Measurements from ENCODE around the gene IL20RB.

IL20RB gene

GRCh38 chr3:136925425-136926190 is 32.2 kb upstream of the IL20RB start:
- TF ChIP-seq PAX5 (IDR thresholded peaks at IDR 0.05; ENCODE audit: insufficient read depth, low read length, severe bottlenecking): no peak
- TF ChIP-seq POLR2AphosphoS5 (IDR thresholded peaks at IDR 0.05; ENCODE audit: low read depth, low read length): no peak
- TF ChIP-seq POU2F2 (IDR thresholded peaks at IDR 0.05; ENCODE audit: low read depth, low read length): no peak
- TF ChIP-seq SPI1 (IDR thresholded peaks at IDR 0.05; ENCODE audit: low read depth, low read length): no peak
- no peak for TF ChIP-seq TAF1 (IDR thresholded peaks at IDR 0.05; ENCODE audit: low read depth, low read length)
- no peak for TF ChIP-seq POLR2A (IDR thresholded peaks at IDR 0.05; ENCODE audit: low read depth, low read length)
- FAIRE-seq: peak; percentile 92
- no peak for DNase-seq (ENCODE audit: insufficient read length, low spot score)

DNA sequence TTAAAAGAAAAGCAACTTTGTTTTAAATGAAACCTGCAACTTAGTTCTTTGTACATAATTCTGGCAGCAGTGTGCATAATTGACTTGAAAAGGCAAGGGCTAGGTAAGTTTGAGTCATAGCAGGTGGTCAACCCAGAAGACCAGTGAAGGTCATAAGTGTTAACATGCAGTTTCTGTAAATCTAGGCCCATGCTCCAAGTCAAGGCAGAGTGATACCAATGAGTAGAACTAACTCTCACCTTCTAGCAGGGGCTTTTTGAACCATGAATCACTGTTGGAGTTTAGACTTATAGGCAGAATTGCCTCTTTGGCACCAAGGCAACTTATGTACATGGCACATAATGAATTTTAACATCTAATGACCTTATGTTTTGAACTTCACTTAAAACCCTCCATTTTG is 29.5 kb upstream of the IL20RB start:
- TF ChIP-seq PAX5 (IDR thresholded peaks at IDR 0.05; ENCODE audit: insufficient read depth, low read length, severe bottlenecking) (no peak), POLR2A (IDR thresholded peaks at IDR 0.05; ENCODE audit: low read depth, low read length) (no peak), SPI1 (IDR thresholded peaks at IDR 0.05; ENCODE audit: low read depth, low read length) (no peak), POU2F2 (IDR thresholded peaks at IDR 0.05; ENCODE audit: low read depth, low read length) (no peak), POLR2AphosphoS5 (IDR thresholded peaks at IDR 0.05; ENCODE audit: low read depth, low read length) (no peak), TAF1 (IDR thresholded peaks at IDR 0.05; ENCODE audit: low read depth, low read length) (no peak)
- FAIRE-seq (peak; percentile 66), DNase-seq (ENCODE audit: insufficient read length, low spot score) (no peak)

DNA sequence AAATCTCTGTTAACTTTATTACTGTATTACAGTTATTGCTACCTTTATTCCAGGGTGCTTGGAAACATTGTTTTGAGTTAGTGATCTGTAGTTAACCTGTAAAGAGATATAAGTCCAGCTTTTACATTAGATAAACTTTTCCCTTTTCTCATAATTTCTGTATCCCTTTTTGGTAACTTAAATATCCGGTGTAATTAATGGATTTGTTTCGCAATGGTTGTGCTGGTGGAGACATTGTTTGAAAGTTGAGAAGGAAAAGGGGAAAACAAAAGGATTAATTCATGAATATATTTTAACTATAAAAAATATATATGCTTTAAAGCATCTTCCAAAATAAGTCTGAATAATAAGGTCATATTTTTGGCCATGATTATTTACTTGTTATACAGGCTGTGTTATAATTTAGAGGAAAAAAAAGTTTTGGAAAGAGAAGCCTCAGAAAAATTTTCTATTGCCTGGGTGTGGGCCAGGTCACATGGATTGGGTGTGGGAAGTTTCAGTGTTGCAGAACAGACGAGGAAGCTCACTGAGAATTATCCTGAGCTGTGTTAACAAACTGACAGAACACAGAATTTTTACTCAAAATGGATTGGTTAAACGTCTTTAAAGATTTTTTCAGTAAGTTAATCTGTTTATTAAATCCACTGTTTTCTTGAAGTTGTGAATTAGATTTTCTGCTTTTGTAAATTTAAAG is 27.7 kb upstream of the IL20RB start:
- TF ChIP-seq POLR2AphosphoS5 (IDR thresholded peaks at IDR 0.05; ENCODE audit: low read depth, low read length) (no peak), SPI1 (IDR thresholded peaks at IDR 0.05; ENCODE audit: low read depth, low read length) (no peak), POLR2A (IDR thresholded peaks at IDR 0.05; ENCODE audit: low read depth, low read length) (no peak), TAF1 (IDR thresholded peaks at IDR 0.05; ENCODE audit: low read depth, low read length) (no peak), POU2F2 (IDR thresholded peaks at IDR 0.05; ENCODE audit: low read depth, low read length) (no peak), PAX5 (IDR thresholded peaks at IDR 0.05; ENCODE audit: insufficient read depth, low read length, severe bottlenecking) (no peak)
- no peak for FAIRE-seq

GRCh38 chr3:136931606-136932005 is 26.2 kb upstream of the IL20RB start:
- TF ChIP-seq PAX5 (IDR thresholded peaks at IDR 0.05; ENCODE audit: insufficient read depth, low read length, severe bottlenecking) (no peak), SPI1 (IDR thresholded peaks at IDR 0.05; ENCODE audit: low read depth, low read length) (no peak), POLR2A (IDR thresholded peaks at IDR 0.05; ENCODE audit: low read depth, low read length) (no peak), POU2F2 (IDR thresholded peaks at IDR 0.05; ENCODE audit: low read depth, low read length) (no peak), TAF1 (IDR thresholded peaks at IDR 0.05; ENCODE audit: low read depth, low read length) (no peak), POLR2AphosphoS5 (IDR thresholded peaks at IDR 0.05; ENCODE audit: low read depth, low read length) (no peak)
- no peak for FAIRE-seq
- no peak for DNase-seq (ENCODE audit: insufficient read length, low spot score)

More for the DNA sequence above, 27.7 kb upstream of the IL20RB start:
- no peak for DNase-seq (ENCODE audit: insufficient read length, low spot score)

- no peak for TF ChIP-seq POLR2AphosphoS5 (IDR thresholded peaks at IDR 0.05; ENCODE audit: low read depth, low read length)
- TF ChIP-seq SPI1 (IDR thresholded peaks at IDR 0.05; ENCODE audit: low read depth, low read length): no peak
- TF ChIP-seq POU2F2 (IDR thresholded peaks at IDR 0.05; ENCODE audit: low read depth, low read length): no peak
- TF ChIP-seq TAF1 (IDR thresholded peaks at IDR 0.05; ENCODE audit: low read depth, low read length): no peak
- no peak for TF ChIP-seq PAX5 (IDR thresholded peaks at IDR 0.05; ENCODE audit: insufficient read depth, low read length, severe bottlenecking)
- TF ChIP-seq POLR2A (IDR thresholded peaks at IDR 0.05; ENCODE audit: low read depth, low read length): no peak
- DNase-seq (ENCODE audit: insufficient read length, low spot score): no peak
- FAIRE-seq: no peak
Measured at GRCh38 chr3:136932523-136932922, 25.3 kb upstream of the IL20RB start.

DNA sequence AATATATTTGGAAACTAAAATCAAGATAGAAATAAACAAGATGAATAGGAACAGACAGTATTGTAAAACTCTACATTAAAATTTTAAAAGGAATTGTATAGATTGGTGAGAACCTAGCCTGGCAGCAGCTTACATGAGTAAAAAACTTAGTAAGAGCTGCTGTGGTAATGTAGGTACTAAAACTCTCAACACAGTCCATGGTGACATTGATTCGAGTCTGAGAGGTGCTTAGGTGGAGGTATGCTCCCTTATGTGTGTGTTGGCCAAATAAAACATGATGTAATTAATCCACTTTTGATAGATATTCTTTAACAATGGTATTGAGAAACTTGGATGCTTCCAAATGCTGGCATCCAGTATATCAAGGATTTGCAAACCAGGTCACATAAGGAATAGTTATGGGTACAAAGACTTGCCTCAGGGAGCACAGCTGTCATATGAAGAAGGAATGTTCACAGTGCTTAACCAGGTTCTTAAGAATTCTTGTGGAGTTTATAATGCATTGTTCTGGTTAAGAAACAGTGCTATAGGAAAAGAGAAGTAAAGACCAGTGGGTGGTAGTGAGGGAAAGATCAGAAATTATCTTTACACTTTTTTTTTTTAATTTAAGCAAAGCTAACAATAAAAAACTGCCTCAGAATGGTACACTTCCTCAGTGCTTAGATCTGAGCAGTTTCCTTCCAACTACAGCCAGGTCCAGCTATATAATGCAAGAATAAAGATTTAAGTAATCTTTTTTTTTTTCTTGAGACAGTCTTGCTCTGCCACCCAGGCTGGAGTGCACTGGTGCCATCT is 24.6 kb upstream of the IL20RB start:
- no peak for DNase-seq (ENCODE audit: insufficient read length, low spot score)
- no peak for TF ChIP-seq POLR2A (IDR thresholded peaks at IDR 0.05; ENCODE audit: low read depth, low read length)
- TF ChIP-seq PAX5 (IDR thresholded peaks at IDR 0.05; ENCODE audit: insufficient read depth, low read length, severe bottlenecking): no peak
- no peak for TF ChIP-seq SPI1 (IDR thresholded peaks at IDR 0.05; ENCODE audit: low read depth, low read length)
- no peak for TF ChIP-seq POLR2AphosphoS5 (IDR thresholded peaks at IDR 0.05; ENCODE audit: low read depth, low read length)
- TF ChIP-seq TAF1 (IDR thresholded peaks at IDR 0.05; ENCODE audit: low read depth, low read length): no peak
- no peak for TF ChIP-seq POU2F2 (IDR thresholded peaks at IDR 0.05; ENCODE audit: low read depth, low read length)
- peak; percentile 47 for FAIRE-seq

GRCh38 chr3:136937175-136937574 is 20.6 kb upstream of the IL20RB start:
- DNase-seq (ENCODE audit: insufficient read length, low spot score) (no peak), FAIRE-seq (no peak)
- no peak for TF ChIP-seq SPI1 (IDR thresholded peaks at IDR 0.05; ENCODE audit: low read depth, low read length)
- no peak for TF ChIP-seq PAX5 (IDR thresholded peaks at IDR 0.05; ENCODE audit: insufficient read depth, low read length, severe bottlenecking)
- no peak for TF ChIP-seq POU2F2 (IDR thresholded peaks at IDR 0.05; ENCODE audit: low read depth, low read length)
- no peak for TF ChIP-seq POLR2AphosphoS5 (IDR thresholded peaks at IDR 0.05; ENCODE audit: low read depth, low read length)
- no peak for TF ChIP-seq POLR2A (IDR thresholded peaks at IDR 0.05; ENCODE audit: low read depth, low read length)

- DNase-seq (ENCODE audit: insufficient read length, low spot score): no peak
- no peak for FAIRE-seq
- TF ChIP-seq SPI1 (IDR thresholded peaks at IDR 0.05; ENCODE audit: low read depth, low read length) (no peak), TAF1 (IDR thresholded peaks at IDR 0.05; ENCODE audit: low read depth, low read length) (no peak), POLR2A (IDR thresholded peaks at IDR 0.05; ENCODE audit: low read depth, low read length) (no peak), POLR2AphosphoS5 (IDR thresholded peaks at IDR 0.05; ENCODE audit: low read depth, low read length) (no peak), PAX5 (IDR thresholded peaks at IDR 0.05; ENCODE audit: insufficient read depth, low read length, severe bottlenecking) (no peak), POU2F2 (IDR thresholded peaks at IDR 0.05; ENCODE audit: low read depth, low read length) (no peak)
Measured at GRCh38 chr3:136937851-136938250, 19.9 kb upstream of the IL20RB start.

Measured in GM12891 (cell line).